NCI-H510A (cell line): Measurements from ENCODE around the gene MAPK8IP3.
A peak's percentile ranks its signal among the peaks of the same experiment; 100 is the strongest.

Experiments
- DNase-seq: peaks from one replicate; lab custom pipeline; 2025; lab: John Stamatoyannopoulos, UW

The MAPK8IP3 gene

DNA sequence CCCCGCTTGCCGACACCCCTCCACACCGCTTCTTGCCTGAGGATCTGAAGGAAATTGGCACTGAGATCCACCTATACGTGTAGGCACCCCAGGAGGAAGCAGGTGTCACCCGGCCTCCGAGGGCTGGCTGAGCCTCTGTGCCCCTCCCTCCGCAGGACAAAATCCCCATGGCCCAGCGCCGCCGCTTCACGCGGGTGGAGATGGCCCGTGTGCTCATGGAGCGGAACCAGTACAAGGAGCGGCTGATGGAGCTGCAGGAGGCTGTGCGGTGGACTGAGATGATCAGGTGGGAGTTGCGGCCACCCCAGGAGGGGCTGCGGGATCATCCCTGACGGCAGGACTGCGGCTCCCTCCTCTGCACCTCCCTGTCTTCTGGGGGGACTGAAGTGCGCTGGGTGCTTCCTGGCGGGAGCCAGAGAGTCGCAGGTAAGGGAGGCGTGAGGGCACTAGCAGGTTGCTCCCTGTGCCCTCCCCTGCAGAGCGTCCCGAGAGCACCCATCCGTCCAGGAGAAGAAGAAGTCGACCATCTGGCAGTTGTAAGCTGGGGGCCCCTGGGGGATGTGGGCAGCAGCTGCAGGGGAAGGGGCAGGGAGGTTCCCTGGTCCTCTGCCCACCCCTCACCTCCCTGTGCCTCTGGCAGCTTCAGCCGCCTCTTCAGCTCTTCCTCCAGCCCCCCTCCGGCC, 56.3 kb downstream of the MAPK8IP3 start:
- no peak for DNase-seq

DNA sequence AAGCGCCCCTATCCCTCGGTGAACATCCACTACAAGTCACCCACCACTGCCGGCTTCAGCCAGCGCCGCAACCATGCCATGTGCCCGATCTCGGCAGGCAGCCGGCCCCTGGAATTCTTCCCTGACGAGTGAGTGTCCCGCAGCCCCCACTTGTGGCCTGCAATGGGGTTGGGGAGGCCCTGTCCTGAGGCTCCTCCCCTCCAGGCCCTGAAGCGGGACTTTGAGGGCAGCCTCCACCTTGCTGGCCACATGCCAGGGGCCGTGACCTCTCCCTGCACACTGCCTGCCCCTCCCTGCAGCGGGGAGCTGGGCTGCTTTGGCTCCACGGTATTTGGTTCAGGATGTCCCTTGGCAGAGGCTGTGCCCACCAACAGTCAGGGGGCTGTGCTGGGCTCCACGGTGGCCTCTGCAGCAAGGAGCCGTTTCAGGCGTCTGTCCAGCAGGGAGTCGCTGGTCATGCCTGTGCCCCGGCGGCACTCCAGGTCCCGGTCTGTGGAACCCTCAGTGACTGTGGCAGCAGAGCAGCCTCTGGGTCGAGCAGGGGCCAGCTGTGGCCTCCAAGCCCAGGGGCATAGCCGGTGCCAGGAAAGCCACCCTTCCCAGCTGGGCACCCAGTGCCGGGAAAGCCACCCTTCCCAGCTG, 57.0 kb downstream of the MAPK8IP3 start:
- no peak for DNase-seq

- no peak for DNase-seq
These were observed 57.8 kb downstream of the MAPK8IP3 start for GRCh38 chr16:1763521-1764511.

- DNase-seq = no peak
These were observed 59.0 kb downstream of the MAPK8IP3 start for GRCh38 chr16:1764971-1765370.

GRCh38 chr16:1765826-1766225, 59.8 kb downstream of the MAPK8IP3 start:
- DNase-seq = no peak

GRCh38 chr16:1766231-1766630, 60.2 kb downstream of the MAPK8IP3 start:
- no peak for DNase-seq

DNA sequence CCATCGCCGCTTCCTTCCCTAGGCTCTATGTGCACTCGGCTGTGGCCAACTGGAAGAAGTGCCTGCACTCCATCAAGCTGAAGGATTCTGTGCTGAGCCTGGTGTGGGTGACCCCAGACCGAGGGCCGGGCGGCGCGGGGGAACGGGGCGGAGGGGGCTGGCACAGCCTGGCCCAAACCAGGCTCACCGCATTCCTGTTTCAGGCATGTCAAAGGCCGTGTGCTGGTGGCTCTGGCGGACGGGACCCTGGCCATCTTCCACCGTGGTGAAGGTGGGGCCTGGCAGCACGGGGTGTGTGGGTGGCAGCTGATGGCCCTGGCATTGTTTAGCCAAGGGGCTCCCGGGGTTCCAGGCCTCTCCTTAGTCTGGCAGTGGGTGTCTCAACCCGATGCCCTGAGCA, 60.7 kb downstream of the MAPK8IP3 start:
- no peak for DNase-seq

DNA sequence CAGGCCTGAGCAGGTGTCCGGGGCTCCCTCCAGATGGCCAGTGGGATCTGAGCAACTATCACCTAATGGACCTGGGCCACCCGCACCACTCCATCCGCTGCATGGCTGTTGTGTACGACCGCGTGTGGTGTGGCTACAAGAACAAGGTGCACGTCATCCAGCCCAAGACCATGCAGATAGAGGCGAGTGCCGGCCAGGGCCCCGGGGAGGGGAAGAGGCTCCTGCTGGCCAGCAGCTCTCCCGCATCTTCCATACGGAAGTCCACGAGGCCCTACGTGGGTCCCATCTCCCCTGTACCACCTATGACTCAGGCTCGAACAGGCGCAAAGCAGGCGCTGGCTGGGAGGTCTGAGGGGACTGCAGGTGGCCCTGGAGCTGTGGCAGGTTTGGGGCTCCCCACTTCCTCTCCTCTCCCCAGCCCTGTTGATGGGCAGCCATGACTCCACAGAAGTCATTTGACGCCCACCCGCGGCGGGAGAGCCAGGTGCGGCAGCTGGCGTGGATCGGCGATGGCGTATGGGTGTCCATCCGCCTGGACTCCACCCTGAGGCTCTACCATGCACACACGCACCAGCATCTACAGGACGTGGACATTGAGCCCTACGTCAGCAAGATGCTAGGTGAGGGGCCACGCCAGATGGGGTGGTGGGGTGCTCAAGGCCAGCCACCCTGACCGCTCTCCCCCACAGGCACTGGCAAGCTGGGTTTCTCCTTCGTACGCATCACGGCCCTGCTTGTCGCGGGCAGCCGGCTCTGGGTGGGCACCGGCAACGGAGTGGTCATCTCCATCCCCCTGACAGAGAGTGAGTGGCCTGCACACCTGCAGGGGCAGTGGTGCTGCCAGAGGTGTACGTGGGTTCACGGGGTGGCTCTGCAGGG, 61.4 kb downstream of the MAPK8IP3 start:
- no peak for DNase-seq

- no peak for DNase-seq
These were observed 62.2 kb downstream of the MAPK8IP3 start for GRCh38 chr16:1768061-1768766.

DNA sequence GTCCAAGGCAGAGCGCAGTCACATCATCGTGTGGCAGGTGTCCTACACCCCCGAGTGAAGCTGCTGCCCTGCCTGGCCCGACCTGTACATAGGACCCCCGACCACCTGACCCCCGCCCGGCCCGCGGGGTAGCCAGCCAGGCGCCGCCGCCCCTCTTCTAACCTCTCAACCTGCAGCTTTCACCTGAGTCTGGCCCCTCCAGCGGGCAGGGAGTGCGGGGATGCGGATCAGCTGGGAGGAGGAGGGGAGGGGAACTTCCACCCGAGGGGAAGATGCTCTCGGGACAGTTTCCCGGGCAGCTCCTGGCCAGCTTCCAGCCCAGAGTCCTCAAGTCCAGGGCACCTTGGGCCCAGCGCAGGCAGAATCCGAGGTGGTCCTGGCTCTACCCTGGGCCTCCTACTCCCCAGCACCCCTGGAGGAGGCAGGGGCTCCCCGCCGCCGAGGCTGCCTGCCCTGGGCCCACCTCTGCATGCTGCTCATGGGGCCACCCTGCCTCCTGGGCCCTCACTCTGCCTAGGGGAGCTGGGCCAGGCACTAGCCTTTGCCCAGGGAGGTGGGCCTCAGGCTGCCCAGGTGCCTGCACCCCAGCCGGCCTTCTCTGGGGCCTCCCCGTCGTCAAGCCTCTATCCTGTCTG, 62.9 kb downstream of the MAPK8IP3 start:
- no peak for DNase-seq

GRCh38 chr16:1769402-1770300, 63.7 kb downstream of the MAPK8IP3 start:
- DNase-seq = no peak

- DNase-seq = peak; percentile 78
These were observed 64.6 kb downstream of the MAPK8IP3 start for GRCh38 chr16:1770328-1771187.

DNA sequence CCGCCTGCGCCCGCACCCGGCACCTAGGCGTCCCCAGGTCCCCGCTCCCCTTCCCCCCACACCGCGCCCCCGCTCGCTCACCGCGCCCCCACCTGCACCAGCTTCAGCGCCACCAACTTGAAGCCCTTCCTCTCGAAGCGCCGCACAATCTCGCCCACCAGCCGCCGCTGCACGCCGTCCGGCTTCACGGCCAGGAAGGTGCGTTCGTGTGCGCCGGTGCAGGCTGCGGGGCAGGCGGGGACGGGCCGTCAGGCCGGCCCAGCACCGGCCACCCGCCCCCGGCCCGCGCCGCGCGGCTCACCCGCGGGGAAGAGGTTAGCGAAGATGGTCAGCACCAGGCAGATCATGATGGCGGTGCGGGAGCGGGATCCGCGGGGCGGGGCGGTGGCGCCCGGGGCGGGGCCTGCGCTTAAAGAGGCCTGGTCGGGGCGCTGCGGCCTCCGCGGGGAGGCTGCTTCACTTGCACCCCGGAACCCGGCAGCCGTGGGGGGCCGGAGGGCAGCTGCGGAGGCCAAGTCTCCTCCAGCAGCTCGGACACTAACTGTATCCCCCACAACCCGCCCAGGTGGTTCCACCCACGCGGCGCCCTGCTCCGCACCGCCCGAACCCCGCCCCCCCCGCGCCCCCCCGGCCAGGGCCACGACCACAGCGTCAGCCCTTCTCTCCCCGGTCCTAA, 65.3 kb downstream of the MAPK8IP3 start, which contains the start of gene NME3:
TSS of gene NME3 (minus strand) at position 356 of the 676 bp plus-strand sequence. CDS start at position 347, 9 bp downstream.
- DNase-seq = no peak

DNA sequence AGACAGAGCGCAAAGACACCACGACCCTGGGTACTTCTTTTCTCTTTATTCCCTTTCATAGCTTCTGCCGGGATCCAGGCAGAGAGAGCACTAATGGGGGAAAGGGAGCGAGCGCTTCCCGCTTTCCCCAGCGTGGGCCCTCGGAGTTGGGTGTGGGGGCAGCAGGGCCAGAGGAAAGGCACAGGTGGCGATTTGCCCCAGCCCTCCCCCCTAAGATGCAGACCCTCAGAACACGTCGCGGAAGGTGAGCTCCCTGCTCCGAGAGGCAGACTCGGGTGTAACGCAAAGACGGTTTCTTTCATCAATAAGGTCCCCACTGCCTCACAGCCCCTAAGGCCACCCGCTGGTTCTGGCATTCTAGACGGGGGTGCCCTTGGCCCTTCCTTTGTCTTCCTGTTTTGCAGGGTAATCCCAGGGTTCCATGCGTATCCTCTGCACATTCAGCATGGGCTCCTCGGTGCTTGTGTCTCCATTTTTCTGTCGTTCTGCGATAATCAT, 65.9 kb downstream of the MAPK8IP3 start:
- no peak for DNase-seq

GRCh38 chr16:1772362-1772907, 66.4 kb downstream of the MAPK8IP3 start, which contains the start of gene EME2:
Gene EME2, plus strand, starts transcription at chr16:1772810. Its CDS starts 418 bp downstream, at chr16:1773228.
- no peak for DNase-seq

GRCh38 chr16:1772908-1773702, 67.1 kb downstream of the MAPK8IP3 start, which contains the start of gene MRPS34:
Gene MRPS34, minus strand, starts transcription at chr16:1773134. Its CDS starts 15 bp downstream, at chr16:1773119.
- DNase-seq = peak; percentile 53
